ENCODE data around the gene ITM2C.

- TF ChIP-seq CTCF (IDR thresholded peaks at IDR 0.05) (no peak), POLR2A (IDR thresholded peaks at IDR 0.05) (no peak), EP300 (IDR thresholded peaks at IDR 0.05) (no peak)
Measured at GRCh38 chr2:230903231-230904150, 38.7 kb downstream of the ITM2C start.

Data from ovary (tissue), 3 donors.